GM06990 (cell line): ENCODE measurements around the gene HIC1.
A peak's percentile ranks its signal among the peaks of the same experiment; 100 is the strongest.

Source experiments
- DNase-seq: peaks from one replicate; pipeline ENCODE4 v3.0.0-alpha.2; 2011; ENCODE audit not compliant: insufficient read length; ENCODE audit errors: extremely low read depth
- H3K27me3 ChIP-seq: replicated peaks from 2 replicates; pipeline ENCODE4 v1.6.0; 2011; ENCODE audit warnings: low read length; ENCODE audit not compliant: control insufficient read depth, insufficient read depth
- H3K36me3 ChIP-seq: 2 replicates; pipeline ENCODE4 v1.5.1; 2011; ENCODE audit warnings: low read length; ENCODE audit not compliant: control insufficient read depth, insufficient read depth
- H3K4me3 ChIP-seq: replicated peaks from 2 replicates; pipeline ENCODE4 v1.5.1; 2011; ENCODE audit warnings: low read depth, mild to moderate bottlenecking, control low read depth, low read length
- TF ChIP-seq, protein P1 (sequence below): IDR thresholded peaks from 2 replicates; pipeline ENCODE4 v1.5.1; 2011; ENCODE audit warnings: low read length, control low read depth, mild to moderate bottlenecking, inconsistent platforms; ENCODE audit not compliant: insufficient read depth, poor library complexity, severe bottlenecking

The HIC1 gene

DNA sequence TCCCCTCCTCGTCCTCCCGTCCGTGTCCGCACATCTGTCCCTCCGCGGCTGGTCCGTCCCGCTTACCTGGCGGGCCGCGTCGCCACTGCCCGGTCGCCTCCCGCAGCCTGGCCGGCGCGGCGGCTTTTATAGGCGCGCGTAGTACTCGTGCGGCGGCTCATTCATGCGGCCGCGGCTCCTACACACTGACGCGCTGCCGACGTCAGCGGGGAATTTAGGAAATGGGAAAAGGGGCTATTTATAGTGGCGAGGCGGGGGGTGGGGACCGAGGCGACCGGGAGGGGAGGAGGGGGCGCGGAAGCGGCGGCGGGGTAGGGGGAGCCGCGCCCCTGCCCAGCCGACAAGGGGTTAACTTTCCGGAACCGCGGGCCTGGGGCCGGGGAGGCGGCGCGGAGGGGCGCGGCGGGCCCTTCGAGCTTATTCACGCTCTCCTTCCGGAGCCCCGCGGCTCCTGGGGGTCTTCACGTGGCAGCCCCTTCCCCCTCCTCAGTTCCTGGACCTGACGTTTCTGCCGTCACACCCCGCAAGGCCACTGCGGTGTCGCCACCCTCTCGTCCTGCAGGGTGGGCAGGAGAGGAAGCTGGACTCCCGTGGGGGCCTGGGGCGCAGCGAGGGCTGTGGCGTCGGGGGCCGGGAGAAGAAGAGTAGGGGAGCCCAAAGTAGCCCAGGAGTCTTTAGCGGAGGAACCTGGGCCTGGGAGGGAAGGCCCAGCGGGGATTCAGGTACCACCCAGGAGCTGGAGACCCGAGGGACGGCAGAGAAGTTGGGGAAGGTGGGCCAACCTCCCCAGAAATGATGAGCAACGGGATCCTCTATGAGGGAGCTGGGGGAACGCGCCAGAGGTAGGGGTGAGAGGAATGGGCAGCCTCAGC lies 3.6 kb upstream of the HIC1 start:
- TF ChIP-seq, protein P1, sequence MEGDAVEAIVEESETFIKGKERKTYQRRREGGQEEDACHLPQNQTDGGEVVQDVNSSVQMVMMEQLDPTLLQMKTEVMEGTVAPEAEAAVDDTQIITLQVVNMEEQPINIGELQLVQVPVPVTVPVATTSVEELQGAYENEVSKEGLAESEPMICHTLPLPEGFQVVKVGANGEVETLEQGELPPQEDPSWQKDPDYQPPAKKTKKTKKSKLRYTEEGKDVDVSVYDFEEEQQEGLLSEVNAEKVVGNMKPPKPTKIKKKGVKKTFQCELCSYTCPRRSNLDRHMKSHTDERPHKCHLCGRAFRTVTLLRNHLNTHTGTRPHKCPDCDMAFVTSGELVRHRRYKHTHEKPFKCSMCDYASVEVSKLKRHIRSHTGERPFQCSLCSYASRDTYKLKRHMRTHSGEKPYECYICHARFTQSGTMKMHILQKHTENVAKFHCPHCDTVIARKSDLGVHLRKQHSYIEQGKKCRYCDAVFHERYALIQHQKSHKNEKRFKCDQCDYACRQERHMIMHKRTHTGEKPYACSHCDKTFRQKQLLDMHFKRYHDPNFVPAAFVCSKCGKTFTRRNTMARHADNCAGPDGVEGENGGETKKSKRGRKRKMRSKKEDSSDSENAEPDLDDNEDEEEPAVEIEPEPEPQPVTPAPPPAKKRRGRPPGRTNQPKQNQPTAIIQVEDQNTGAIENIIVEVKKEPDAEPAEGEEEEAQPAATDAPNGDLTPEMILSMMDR: no peak
- Histone ChIP-seq H3K4me3 (peak overlapping the region; percentile 50), H3K36me3 (no peaks in the 10 kb centered on the region), H3K27me3 (no peaks in the 10 kb centered on the region)
- DNase-seq: no peak

DNA sequence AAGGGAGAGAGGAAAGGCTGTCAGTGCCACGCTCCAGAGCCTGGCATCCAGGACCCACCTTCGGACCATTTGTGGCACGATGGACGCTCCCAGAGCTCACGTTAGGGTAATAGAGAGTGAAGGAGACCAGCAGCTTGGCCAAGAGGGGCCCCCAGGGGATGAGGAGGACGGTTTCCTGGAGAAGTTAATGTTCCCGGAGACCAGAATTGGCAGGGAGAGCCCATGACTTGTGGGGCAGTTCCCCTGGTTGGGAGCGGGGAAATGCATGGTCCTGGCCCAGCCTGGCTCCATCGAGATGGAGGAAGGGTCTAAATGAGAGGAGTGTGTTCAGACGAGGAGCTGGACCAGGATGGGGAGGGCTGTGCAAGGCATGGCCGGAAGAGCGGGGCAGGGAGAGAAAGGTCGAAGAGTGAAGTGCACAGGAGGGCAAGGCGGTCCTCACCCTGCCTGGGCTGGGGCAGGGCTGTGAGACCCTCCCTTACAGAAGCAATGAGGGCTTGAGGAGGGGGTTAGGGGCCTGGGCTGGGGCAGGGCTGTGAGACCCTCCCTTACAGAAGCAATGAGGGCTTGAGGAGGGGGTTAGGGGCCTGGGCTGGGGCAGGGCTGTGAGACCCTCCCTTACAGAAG lies 2.9 kb upstream of the HIC1 start:
- H3K27me3 ChIP-seq: no peaks in the 10 kb centered on the region
- H3K4me3 ChIP-seq: no peak overlapping the region
- DNase-seq: no peak
- TF ChIP-seq, protein P1: no peak
- no peaks in the 10 kb centered on the region for H3K36me3 ChIP-seq

DNA sequence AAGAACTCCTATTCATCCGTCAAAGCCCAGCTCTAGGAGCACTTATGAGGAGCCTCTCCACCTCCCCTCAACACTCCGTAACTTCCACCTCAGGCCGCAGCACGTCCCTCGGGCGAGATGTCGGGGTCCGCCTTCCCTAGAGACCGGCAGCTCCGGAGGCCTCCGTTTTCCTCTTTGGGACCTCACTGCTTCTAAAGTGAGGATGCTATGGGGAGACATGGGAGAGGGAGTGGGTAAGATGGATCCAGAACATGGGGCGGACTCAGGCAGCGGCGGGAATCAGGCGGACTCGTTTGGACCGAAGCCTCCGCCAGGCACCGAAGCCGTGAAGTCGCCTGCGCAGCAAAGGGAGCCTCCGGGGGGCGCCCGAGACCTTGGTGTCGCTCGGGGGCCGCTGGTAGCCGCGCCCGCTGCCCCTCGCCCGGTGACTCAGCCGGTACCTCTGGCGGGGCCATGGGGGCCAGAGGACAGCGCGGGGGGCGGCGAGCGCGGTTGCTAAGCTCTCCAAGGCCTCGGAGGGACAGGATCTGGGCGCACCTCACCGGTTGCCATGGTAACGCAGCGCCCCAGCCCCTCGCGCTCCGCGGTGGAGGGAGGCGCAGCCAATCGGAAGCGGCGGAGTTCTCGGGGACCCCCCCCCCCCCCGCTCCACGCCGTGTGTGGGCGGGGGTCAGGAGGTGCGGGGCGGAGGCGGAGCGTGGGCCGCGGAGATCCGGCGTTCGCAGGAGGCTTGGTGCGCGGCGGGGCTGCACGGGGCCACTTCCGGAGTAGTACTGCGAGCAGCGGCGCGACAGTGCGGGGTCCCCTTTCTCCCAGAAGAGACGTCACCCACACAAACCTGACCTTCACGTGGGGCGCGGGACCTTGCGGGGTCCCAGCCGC lies 1.3 kb upstream of the HIC1 start:
- DNase-seq: peak; percentile 85
- peaks cover 6% of the 10 kb centered on the region for H3K36me3 ChIP-seq
- peak overlapping the region; percentile 78 for H3K4me3 ChIP-seq
- no peaks in the 10 kb centered on the region for H3K27me3 ChIP-seq
- TF ChIP-seq, protein P1: peak; percentile 76

DNA sequence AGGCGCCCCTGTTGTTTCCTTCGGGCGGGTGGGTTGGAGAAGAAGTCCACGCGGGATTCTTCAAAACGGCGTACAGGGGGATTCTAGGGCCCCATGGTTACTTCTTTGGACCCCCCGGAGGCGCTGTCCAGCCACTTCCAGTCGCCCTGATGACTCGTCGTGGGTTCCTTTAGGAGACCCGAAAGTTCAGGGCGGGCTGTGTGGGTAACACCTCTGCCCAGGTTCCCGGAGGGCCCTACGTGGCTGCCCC lies 716 bp upstream of the HIC1 start:
- TF ChIP-seq, protein P1: no peak
- DNase-seq: no peak
- Histone ChIP-seq H3K27me3 (no peaks in the 10 kb centered on the region), H3K36me3 (peaks cover 7% of the 10 kb centered on the region), H3K4me3 (peak overlapping the region; percentile 78)

DNA sequence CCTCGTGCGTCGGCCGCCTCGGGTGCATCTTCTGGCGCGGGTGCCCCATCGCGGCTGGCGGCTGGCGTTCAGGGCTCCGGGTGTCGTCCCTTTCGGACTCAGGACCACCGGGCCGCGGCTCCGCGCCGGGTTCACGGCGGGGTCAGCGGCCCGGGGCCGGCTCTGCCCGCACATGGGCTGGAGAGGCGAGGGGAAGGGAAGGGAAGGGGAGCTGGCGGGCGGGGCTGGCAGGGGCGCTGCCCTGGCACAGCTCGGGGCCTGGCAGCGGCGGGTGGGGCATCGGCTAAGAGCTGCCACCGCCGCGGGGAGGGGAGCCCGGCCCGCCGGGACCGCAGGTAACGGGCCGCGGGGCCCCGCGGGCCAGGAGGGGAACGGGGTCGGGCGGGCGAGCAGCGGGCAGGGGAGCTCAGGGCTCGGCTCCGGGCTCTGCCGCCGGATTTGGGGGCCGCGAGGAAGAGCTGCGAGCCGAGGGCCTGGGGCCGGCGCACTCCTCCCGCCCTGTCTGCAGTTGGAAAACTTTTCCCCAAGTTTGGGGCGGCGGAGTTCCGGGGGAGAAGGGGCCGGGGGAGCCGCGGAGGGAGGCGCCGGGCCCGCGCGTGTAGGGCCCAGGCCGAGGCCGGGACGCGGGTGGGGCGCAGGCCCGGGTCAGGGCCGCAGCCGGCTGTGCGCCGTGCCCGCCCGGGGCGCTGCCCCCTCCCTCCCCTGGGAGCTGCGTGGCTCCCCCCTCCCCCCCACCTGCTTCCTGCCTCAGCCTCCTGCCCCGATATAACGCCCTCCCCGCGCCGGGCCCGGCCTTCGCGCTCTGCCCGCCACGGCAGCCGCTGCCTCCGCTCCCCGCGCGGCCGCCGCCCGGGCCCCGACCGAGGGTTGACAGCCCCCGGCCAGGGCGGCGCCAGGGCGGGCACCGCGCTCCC lies 646 bp downstream of the HIC1 start:
- Histone ChIP-seq H3K4me3 (peak overlapping the region; percentile 78), H3K27me3 (no peaks in the 10 kb centered on the region)

More for the DNA sequence above, 646 bp downstream of the HIC1 start:
- peak; percentile 72 for DNase-seq
- TF ChIP-seq, protein P1: no peak
- H3K36me3 ChIP-seq: peaks cover 13% of the 10 kb centered on the region
